GM21529 (cell line): ENCODE results near the gene DEPDC7.
"Not testable (repeated sequence)": the region's sequence is repeated elsewhere in the genome, so short reads cannot be mapped to it uniquely, and the experiment has no call there.

Source experiments
- ATAC-seq: cut with Tn5 transposase; IDR thresholded peaks from one replicate; pipeline ENCODE4 v1.9.1; 2021; ENCODE audit not compliant: unreplicated experiment

The DEPDC7 gene

GRCh38 chr11:33015621-33016551 is at the start of gene DEPDC7:
DEPDC7 (plus strand) TSS chr11:33015878; CDS start chr11:33015956, 78 bp downstream.
- ATAC-seq: peak; percentile 70

DNA sequence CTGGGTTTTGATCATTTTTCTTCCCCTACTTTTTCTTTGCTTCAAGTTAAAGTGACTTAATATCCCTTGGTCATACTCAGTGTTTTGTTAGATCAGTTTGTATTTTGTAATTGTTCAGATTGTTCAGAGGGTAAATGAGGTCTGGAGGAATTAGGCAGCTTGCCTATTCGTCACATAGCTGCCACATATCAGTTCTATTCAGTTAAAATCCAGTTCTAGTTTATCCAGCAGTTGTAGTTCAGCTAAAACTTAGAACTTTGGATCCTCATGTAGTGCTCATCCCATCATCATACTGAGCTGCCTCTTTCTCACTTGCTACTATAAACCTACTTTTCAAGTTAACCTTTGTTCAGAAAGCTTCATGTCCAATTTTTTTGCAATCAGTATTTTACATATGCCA is 47.1 kb upstream of the DEPDC7 start:
- ATAC-seq: no peak

- not testable (repeated sequence) for ATAC-seq
These were observed 43.4 kb upstream of the DEPDC7 start for GRCh38 chr11:32972233-32972632.

GRCh38 chr11:32972781-32973180 is 42.9 kb upstream of the DEPDC7 start:
- no peak for ATAC-seq

- no peak for ATAC-seq
These were observed 33.1 kb upstream of the DEPDC7 start for GRCh38 chr11:32982626-32983025.

DNA sequence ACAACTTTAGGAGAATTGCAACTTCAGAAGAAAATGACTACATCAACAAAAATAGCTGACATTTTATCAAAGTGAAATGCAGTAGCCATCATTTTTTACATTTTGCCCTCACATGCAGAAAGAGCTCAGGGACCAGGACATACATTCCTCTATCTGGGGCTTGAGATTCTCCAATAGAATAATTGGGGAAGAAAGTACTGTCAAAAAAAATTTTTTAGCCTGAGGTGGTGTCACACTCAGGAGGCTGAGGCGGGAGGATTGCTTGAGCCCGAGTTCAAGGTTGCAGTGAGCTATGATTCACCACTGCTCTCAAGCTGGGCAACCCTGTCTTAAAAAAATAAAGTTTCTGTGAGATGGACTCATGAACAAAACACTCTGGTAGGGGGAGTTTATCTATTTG is 32.2 kb upstream of the DEPDC7 start:
- ATAC-seq: no peak

- no peak for ATAC-seq
These were observed 30.1 kb upstream of the DEPDC7 start for GRCh38 chr11:32985600-32985999.

DNA sequence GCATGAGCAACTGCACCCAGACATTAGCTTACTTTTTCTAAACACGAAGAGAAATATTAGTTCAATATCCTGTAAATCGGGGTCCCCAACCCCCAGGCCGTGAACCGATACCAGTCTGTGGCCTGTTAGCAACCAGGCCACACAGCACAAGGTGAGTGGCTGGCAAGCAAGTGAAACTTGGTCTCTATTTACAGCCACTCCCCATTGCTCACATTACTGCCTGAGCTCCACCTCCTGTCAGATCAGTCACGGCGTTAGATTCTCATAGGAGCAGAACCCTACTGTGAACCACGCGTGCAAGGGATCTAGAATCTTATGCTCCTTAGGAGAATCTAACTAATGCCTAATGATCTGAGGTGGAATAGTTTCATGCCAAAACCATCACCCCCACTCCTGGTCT is 27.8 kb upstream of the DEPDC7 start:
- no peak for ATAC-seq

DNA sequence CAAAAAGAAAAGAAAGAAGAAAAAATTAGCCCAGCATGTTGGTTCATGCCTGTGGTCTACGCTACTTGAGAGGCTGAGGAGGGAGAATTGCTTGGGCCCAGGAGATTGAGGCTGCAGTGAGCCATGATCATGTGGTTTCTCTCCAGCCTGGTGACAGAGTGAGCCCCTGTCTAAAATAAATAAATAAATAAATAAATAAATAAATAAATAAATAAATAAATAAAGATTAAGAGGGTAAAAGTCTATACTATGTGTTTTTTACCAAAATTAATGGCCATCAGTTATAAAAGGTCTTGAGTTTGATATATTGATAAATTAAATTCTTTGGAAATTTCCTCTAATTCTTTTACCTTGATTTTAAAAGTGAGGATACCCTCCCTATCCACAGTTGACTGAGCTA is 25.2 kb upstream of the DEPDC7 start:
- no peak for ATAC-seq

DNA sequence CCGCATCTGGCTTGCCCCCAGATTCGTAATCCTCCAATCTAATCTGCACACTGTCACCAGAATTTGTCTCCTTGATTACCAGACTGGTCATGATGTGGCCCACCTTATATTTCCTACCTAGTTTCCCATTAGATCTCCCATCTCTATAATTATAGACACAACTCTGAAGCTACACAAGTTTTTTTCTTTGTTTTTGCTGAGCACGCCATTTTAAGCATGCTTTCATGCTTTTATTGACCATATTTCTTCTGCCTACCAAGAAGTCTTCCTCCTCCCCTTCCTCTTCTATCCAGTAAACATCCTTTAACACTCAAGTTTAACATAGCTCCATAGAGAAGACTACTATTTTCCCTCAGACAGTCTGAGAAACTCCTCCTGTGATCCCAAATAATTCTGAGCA is 24.3 kb upstream of the DEPDC7 start:
- no peak for ATAC-seq

DNA sequence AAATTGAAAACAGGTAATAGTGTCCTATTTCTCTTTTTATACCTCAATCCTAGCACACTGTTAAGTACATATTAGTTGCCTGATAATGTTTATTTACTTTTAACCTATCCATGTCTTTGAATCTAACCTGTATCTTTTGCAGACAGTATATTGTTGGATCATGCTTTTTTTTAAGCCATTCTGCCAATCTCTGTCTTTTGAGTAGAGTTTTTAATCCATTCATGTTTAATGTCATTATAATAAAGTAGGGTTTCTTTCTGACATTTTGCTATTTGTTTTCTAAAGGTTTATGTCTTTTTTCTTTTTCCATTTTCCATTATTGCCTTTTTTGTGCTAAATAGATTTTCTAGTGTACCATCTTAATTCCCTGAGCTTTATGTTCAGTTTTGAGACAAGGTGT is 23.8 kb upstream of the DEPDC7 start:
- no peak for ATAC-seq

- no peak for ATAC-seq
These were observed 15.5 kb upstream of the DEPDC7 start for GRCh38 chr11:33000181-33000580.

- ATAC-seq: no peak
These were observed 14.4 kb upstream of the DEPDC7 start for GRCh38 chr11:33001281-33001680.

DNA sequence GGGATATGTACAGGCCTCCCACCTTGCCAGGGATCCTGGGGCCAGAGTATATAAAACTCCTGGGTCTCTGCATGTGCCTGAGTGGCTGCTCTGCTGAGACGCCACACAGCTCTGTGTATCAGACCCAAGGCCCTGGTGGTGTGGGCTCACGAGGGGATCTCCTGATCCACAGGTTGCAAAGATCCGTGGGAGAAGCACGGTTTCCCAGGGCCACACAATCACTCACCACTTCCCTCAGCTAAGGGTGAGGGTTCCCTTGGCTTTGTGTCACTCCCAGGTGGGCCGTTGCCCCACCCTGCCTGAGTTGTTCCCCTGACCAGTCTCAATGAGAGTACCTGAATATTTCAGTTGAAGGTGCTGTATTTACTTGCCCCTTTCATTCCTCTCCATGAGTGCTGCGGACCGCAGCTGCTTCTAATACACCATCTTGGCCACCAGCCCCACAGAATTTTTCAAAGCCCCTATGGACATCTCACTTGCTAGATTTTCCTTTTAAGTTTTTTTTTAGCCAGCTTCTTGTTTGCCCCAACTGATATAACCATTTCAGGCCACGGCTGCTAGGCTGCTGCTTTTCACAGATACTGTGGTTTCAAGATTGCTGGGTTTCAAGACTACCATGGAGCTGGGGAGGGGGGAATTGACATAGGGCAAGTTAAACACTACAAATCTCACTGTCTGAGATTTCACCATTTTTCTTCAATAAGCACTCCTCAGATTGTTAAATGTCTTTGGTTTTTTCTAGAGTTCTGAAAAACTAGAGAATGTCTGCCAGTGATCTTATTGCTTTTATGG is 13.7 kb upstream of the DEPDC7 start:
- no peak for ATAC-seq

- no peak for ATAC-seq
These were observed 10.5 kb upstream of the DEPDC7 start for GRCh38 chr11:33005175-33005574.

GRCh38 chr11:33006010-33006409 is 9.7 kb upstream of the DEPDC7 start:
- ATAC-seq: no peak

- no peak for ATAC-seq
These were observed 1.9 kb upstream of the DEPDC7 start for GRCh38 chr11:33013755-33014154.

DNA sequence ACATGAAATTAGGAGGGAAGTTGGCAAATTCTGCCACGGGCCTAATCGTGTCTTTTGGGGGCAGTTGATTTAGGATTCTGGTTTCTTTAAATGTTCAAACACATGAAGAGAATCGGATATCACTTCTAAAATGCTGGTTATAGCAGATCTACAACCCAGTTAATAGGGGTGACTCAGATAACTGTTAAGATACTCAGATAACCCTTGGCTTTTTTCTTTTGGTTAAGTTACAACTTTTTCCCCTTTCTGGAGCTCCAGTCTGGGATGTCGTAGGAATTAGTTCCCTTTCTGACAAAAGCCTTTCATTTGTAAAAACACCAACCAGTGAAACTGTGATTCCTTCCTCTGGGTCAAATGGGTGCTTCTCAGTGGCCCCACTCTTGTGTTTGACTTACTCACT is 976 bp downstream of the DEPDC7 start:
- ATAC-seq: no peak

GRCh38 chr11:33017478-33017877 is 1.8 kb downstream of the DEPDC7 start:
- ATAC-seq: no peak

- no peak for ATAC-seq
These were observed 2.3 kb downstream of the DEPDC7 start for GRCh38 chr11:33017965-33018364.

- ATAC-seq: no peak
These were observed 3.2 kb downstream of the DEPDC7 start for GRCh38 chr11:33018840-33019239.

DNA sequence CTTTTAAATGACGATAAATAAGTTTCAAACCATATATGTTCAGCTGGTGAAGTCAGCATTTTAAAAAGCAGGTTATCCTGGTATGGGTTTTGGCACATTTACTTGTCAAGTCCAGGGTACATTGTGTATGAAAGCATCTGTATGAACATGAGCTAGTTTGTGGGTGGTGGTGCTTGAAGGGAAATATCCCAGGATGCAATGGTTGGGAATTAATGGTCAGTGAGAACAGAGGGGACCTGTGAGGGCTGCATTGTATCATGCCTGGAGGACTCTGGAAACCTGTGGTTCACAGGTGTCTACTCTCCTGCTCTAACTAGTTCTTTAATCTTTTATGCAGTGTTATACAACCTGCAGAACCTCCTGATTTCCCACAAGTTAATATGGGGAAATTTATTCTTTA is 5.8 kb downstream of the DEPDC7 start:
- no peak for ATAC-seq
